Liver (tissue), 9 donors: ENCODE results near the gene CACNA1I. TPM values are rescaled to one million over a fixed set of nuclear protein-coding genes. Genes with fewer than 3 reads are reported as not detected.

Experiments used
- DNase-seq: peaks from one replicate; pipeline ENCODE4 v3.0.0-alpha.2; 2017; ENCODE audit warnings: low spot score
- H3K27ac ChIP-seq, 2 donors: one replicate each; pipeline ENCODE4 v1.7.0; 2013; ENCODE audit warnings: inconsistent platforms in 2 of 2, low read length in 2 of 2, control low read depth in 1 of 2, low read depth in 1 of 2, mild to moderate bottlenecking in 1 of 2
- H3K27me3 ChIP-seq, 4 donors: one replicate each; pipeline versions ENCODE4 v1.6.1 to v1.7.0; 2013; ENCODE audit warnings: low read length in 3 of 4, inconsistent platforms in 1 of 4, mild to moderate bottlenecking in 1 of 4, moderate library complexity in 1 of 4; ENCODE audit not compliant: control insufficient read depth in 4 of 4, insufficient read depth in 4 of 4
- H3K36me3 ChIP-seq, 4 donors: one replicate each; pipeline versions ENCODE4 v1.6.1 to v1.7.0; 2013; ENCODE audit warnings: low read length in 3 of 4, mild to moderate bottlenecking in 3 of 4, low read depth in 1 of 4, moderate library complexity in 1 of 4; ENCODE audit not compliant: control insufficient read depth in 4 of 4, insufficient read depth in 3 of 4
- H3K4me1 ChIP-seq, 4 donors: one replicate each; pipeline versions ENCODE4 v1.6.1 to v1.7.0; 2013; ENCODE audit warnings: low read length in 3 of 4, mild to moderate bottlenecking in 3 of 4, moderate library complexity in 1 of 4; ENCODE audit not compliant: control insufficient read depth in 4 of 4, insufficient read depth in 4 of 4
- H3K4me3 ChIP-seq, 3 donors: one replicate each; pipeline versions ENCODE4 v1.6.1 to v1.7.0; 2013; ENCODE audit warnings: low read length in 3 of 3, control low read depth in 1 of 3, low read depth in 1 of 3, mild to moderate bottlenecking in 1 of 3
- H3K9ac ChIP-seq, 2 donors: one replicate each; pipeline ENCODE4 v1.7.0; 2013; ENCODE audit warnings: low read length in 2 of 2, mild to moderate bottlenecking in 2 of 2, moderate library complexity in 2 of 2, control low read depth in 1 of 2, low read depth in 1 of 2
- H3K9me3 ChIP-seq, 4 donors: one replicate each; pipeline versions ENCODE4 v1.6.1 to v1.7.0; 2013; ENCODE audit warnings: low read length in 3 of 4; ENCODE audit not compliant: control insufficient read depth in 4 of 4
- EGR1 ChIP-seq, 2 donors: IDR thresholded peaks; 2 replicates each; pipeline ENCODE4 v1.6.1; 2016 to 2018; ENCODE audit warnings: antibody characterized with exemption in 2 of 2, low read depth in 2 of 2
- FOXA1 ChIP-seq: IDR thresholded peaks from 2 replicates; pipeline ENCODE4 v1.6.1; 2016; ENCODE audit warnings: antibody characterized with exemption
- FOXA2 ChIP-seq: IDR thresholded peaks from 2 replicates; pipeline ENCODE4 v1.6.1; 2016; ENCODE audit warnings: antibody characterized with exemption
- GABPA ChIP-seq, 2 donors: IDR thresholded peaks in 1 of 2; conservative IDR thresholded peaks in 1 of 2; 2 replicates each; pipeline ENCODE4 v1.6.1; 2016; ENCODE audit warnings: antibody characterized with exemption in 2 of 2, mild to moderate bottlenecking in 1 of 2, moderate library complexity in 1 of 2
- HNF4A ChIP-seq, 2 donors: conservative IDR thresholded peaks; 2 replicates each; pipeline ENCODE4 v1.6.1; 2016; ENCODE audit warnings: antibody characterized with exemption in 2 of 2, mild to moderate bottlenecking in 2 of 2
- HNF4G ChIP-seq: IDR thresholded peaks from 2 replicates; pipeline ENCODE4 v1.6.1; 2016; ENCODE audit warnings: antibody characterized with exemption
- JUND ChIP-seq, 2 donors: IDR thresholded peaks; 2 replicates each; pipeline ENCODE4 v1.6.1; 2016; ENCODE audit warnings: antibody characterized with exemption in 2 of 2
- NR2F2 ChIP-seq: IDR thresholded peaks from 2 replicates; pipeline ENCODE4 v1.6.1; 2016; ENCODE audit warnings: antibody characterized with exemption
- RXRA ChIP-seq, 2 donors: IDR thresholded peaks; 2 replicates each; pipeline ENCODE4 v1.6.1; 2017 to 2018; ENCODE audit warnings: antibody characterized with exemption in 2 of 2, mild to moderate bottlenecking in 1 of 2
- TAF1 ChIP-seq: conservative IDR thresholded peaks from 2 replicates; pipeline ENCODE4 v1.6.1; 2016; ENCODE audit warnings: antibody characterized with exemption, mild to moderate bottlenecking
- YY1 ChIP-seq: IDR thresholded peaks from 2 replicates; pipeline ENCODE4 v1.6.1; 2016; ENCODE audit warnings: antibody characterized with exemption, mild to moderate bottlenecking
- WGBS: extraction: QIAGEN DNeasy Blood & Tissue Kit; methylation state at CpG from one replicate; pipeline ENCODE4 v1.1.7; 2013; 5-methylcytosine and 5-hydroxymethylcytosine counted together
- polyA plus RNA-seq, 2 donors: library from polyadenylated mRNA; stranded (reverse) in 1 of 2; unstranded in 1 of 2; fragments of 200-250 nt in 1 of 2; fragments of >200 nt in 1 of 2; fragmentation: Nextera tagmentation in 1 of 2; extraction: Ambion mirVana in 1 of 2; gene quantifications; one replicate each; pipeline versions ENCODE4 v1.2.1 to v1.2.3, GENCODE V29; 2013 to 2015
- total RNA-seq, 2 donors: library from RNA; depleted of rRNA; stranded (reverse); fragments of >200 nt; gene quantifications; one replicate each; pipeline ENCODE4 v1.2.3, GENCODE V29; 2014
- TF ChIP-seq, protein P1 (sequence below): IDR thresholded peaks from 2 replicates; pipeline ENCODE4 v1.6.1; 2016; ENCODE audit warnings: antibody characterized with exemption
- TF ChIP-seq, protein P2 (sequence below): IDR thresholded peaks from 2 replicates; pipeline ENCODE4 v1.6.1; 2016; ENCODE audit warnings: antibody characterized with exemption
- TF ChIP-seq, protein P3 (sequence below): fragments of 150-350 bp; IDR thresholded peaks from 2 replicates; pipeline ENCODE4 v1.5.1; 2017; ENCODE audit warnings: improper control_type of control experiment, low read depth, low read length; ENCODE audit not compliant: missing input control
- donor health status: healthy.
- donor health status: healthy.
- donor health status: healthy.
- donor health status: healthy.
- donor health status: healthy.

CACNA1I gene
- total and polyA plus RNA-seq, 4 donors = under 0.01 to 0.14 (median 0.01) TPM; not detected in 1

DNA sequence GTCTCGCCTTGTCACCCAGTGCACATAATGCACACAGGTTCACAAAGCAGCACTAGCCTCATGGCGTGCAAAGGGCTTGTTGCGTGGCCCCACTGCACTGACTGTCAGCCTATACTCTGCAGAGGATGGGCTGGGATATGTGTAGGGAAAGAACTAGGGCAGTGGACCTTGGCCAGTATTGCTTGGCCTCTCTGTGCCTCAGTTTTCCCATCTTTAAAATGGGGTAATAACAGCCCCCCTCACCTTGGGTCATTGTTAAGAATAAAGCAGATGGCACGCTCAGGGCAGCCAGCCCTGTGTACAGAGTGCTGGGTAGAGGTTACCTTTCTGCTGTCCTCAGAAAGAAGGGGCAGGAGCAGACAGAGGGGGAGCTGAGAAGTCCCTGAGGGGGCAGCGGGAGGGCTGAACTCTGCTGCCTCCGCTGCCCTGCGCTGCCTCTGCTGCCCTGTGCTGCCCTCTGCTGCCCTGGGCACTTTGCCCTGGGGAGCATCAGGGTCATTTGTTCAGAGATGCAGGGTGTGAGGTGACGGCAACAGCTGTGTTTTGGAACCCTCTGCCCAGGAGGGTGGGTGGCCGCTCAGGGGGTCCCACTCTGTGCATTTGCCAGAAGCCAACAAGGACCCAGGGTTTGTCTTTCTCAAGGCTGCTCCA lies 71.2 kb downstream of the CACNA1I start:
- H3K9me3 ChIP-seq = no peaks in the 10 kb centered on the region
- no peak overlapping the region for H3K27ac ChIP-seq
- H3K9ac ChIP-seq = no peak overlapping the region
- no peak for DNase-seq
- no peaks in the 10 kb centered on the region for H3K4me1 ChIP-seq
- H3K4me3 ChIP-seq = no peak overlapping the region
- 79% methylated on average over 9 of the region's 9 CpGs for WGBS
- TF ChIP-seq GABPA (IDR thresholded peaks at IDR 0.05 in 1 of 2, conservative IDR thresholded peaks at IDR 0.05 in 1 of 2) = no peak
- no peak for TF ChIP-seq HNF4G
- no peak for TF ChIP-seq YY1
- TF ChIP-seq EGR1 (IDR thresholded peaks at IDR 0.05; ENCODE audit: low read depth in 2 of 2) = no peak
- no peak for TF ChIP-seq FOXA2
- H3K27me3 ChIP-seq = peaks cover 0 to 8% (median 0%) of the 10 kb centered on the region in 4 donors
- H3K36me3 ChIP-seq = no peaks in the 10 kb centered on the region

DNA sequence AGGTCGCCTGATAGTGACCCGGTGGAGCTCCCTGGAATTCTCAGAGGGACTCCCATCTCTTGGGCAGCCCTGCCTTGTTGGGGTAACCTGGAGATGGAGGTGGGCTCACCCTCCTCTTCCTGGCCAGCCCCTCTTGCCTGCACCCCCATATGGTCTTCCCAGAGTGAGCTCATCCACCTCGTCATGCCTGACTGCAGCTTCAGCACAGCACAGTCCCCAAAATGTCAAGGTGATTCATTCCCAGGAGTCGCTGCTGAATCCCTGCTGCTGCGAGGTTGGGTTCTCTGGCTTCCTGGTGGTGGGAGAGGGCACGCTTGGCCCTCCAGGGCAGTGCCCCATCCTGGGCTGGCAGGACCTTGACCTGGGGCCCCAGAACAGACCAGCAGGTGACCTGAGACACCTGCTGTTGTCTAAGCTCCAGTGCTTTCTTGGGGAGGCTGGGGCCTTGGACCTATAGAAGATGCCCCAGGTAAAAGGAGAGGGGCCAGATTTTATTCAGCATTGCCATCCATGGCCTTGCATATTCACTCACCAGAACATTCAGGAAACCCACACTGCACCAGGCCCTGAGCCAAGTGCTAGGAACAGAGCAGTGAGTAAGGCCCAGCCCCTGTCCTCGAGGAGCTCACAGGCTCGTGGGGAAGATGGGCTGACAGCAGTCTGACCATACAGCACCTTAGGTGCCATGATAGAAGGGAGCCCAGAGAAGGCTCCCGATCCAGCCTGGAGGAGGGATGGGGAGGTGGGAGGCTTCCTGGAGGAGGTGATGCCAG lies 72.9 kb downstream of the CACNA1I start:
- no peak overlapping the region for H3K9ac ChIP-seq
- no peak overlapping the region for H3K4me3 ChIP-seq
- no peaks in the 10 kb centered on the region for H3K9me3 ChIP-seq
- WGBS = 68% methylated on average over 9 of the region's 9 CpGs
- H3K27me3 ChIP-seq = peaks cover 0 to 8% (median 0%) of the 10 kb centered on the region in 4 donors
- TF ChIP-seq FOXA1 = no peak
- TF ChIP-seq EGR1 (IDR thresholded peaks at IDR 0.05; ENCODE audit: low read depth in 2 of 2) = no peak
- no peak for TF ChIP-seq TAF1
- no peak for TF ChIP-seq JUND (IDR thresholded peaks at IDR 0.05)
- TF ChIP-seq, protein P1, sequence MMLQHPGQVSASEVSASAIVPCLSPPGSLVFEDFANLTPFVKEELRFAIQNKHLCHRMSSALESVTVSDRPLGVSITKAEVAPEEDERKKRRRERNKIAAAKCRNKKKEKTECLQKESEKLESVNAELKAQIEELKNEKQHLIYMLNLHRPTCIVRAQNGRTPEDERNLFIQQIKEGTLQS = no peak
- TF ChIP-seq RXRA (IDR thresholded peaks at IDR 0.05) = no peak
- H3K36me3 ChIP-seq = no peaks in the 10 kb centered on the region
- no peak overlapping the region for H3K27ac ChIP-seq
- H3K4me1 ChIP-seq = no peaks in the 10 kb centered on the region
- no peak for DNase-seq

DNA sequence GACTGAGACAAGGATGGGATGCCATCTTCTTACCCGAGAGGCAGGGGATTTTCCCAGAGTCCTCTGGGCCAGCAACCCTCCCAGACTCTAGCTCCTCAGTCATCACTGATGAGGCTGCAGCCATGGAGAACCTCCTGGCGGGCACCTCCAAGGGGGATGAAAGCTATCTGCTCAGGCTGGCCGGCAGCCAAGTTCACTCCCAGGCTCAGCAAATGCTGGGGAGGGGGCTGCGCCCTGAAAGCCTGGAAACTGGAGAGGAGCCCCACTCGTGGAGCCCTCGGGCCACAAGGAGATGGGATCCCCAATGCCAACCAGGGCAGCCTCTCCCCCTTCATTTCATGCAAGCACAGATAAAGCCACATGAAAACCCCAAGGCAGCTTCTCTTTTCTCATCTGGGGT lies 75.0 kb downstream of the CACNA1I start:
- no peak overlapping the region for H3K9ac ChIP-seq
- peaks cover 0 to 8% (median 0%) of the 10 kb centered on the region in 4 donors for H3K27me3 ChIP-seq
- no peaks in the 10 kb centered on the region for H3K9me3 ChIP-seq
- H3K36me3 ChIP-seq = no peaks in the 10 kb centered on the region
- DNase-seq = no peak
- no peak overlapping the region for H3K27ac ChIP-seq
- H3K4me3 ChIP-seq = no peak overlapping the region
- WGBS = 72% methylated on average over 6 of the region's 6 CpGs
- no peaks in the 10 kb centered on the region for H3K4me1 ChIP-seq
- TF ChIP-seq EGR1 (IDR thresholded peaks at IDR 0.05; ENCODE audit: low read depth in 2 of 2) (no peak), TAF1 (no peak), HNF4A (conservative IDR thresholded peaks at IDR 0.05) (no peak), GABPA (IDR thresholded peaks at IDR 0.05 in 1 of 2, conservative IDR thresholded peaks at IDR 0.05 in 1 of 2) (no peak), FOXA2 (no peak), JUND (IDR thresholded peaks at IDR 0.05) (no peak), YY1 (no peak), NR2F2 (no peak)
- TF ChIP-seq, protein P2, sequence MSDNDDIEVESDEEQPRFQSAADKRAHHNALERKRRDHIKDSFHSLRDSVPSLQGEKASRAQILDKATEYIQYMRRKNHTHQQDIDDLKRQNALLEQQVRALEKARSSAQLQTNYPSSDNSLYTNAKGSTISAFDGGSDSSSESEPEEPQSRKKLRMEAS = no peak
- TF ChIP-seq, protein P3, sequence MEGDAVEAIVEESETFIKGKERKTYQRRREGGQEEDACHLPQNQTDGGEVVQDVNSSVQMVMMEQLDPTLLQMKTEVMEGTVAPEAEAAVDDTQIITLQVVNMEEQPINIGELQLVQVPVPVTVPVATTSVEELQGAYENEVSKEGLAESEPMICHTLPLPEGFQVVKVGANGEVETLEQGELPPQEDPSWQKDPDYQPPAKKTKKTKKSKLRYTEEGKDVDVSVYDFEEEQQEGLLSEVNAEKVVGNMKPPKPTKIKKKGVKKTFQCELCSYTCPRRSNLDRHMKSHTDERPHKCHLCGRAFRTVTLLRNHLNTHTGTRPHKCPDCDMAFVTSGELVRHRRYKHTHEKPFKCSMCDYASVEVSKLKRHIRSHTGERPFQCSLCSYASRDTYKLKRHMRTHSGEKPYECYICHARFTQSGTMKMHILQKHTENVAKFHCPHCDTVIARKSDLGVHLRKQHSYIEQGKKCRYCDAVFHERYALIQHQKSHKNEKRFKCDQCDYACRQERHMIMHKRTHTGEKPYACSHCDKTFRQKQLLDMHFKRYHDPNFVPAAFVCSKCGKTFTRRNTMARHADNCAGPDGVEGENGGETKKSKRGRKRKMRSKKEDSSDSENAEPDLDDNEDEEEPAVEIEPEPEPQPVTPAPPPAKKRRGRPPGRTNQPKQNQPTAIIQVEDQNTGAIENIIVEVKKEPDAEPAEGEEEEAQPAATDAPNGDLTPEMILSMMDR = no peak
- TF ChIP-seq, protein P1 = no peak
